B cell (primary cell): ENCODE measurements around the gene PPP1R10.
"Not testable (repeated sequence)": the region's sequence is repeated elsewhere in the genome, so short reads cannot be mapped to it uniquely, and the experiment has no call there.

ENCODE experiments used
- CTCF ChIP-seq: fragments of 200-600 bp; IDR thresholded peaks from one replicate; pipeline ENCODE4 v1.8.0; 2022; ENCODE audit warnings: antibody characterized with exemption, mild to moderate bottlenecking
- EZH2 ChIP-seq: IDR thresholded peaks from 2 replicates; pipeline ENCODE4 v1.6.1; 2012; ENCODE audit warnings: borderline replicate concordance, low read depth, mild to moderate bottlenecking, moderate library complexity, low read length; ENCODE audit not compliant: insufficient read depth, poor library complexity, severe bottlenecking

GRCh38 chr6:30657922-30658321 is 40.9 kb upstream of the PPP1R10 start:
- TF ChIP-seq CTCF, EZH2: not testable (repeated sequence)
